HCT116 (cell line): ENCODE measurements around the gene TMEM130. TPM values are rescaled to one million over a fixed set of nuclear protein-coding genes. Genes with fewer than 3 reads are reported as not detected.

ENCODE experiments used
- ATAC-seq: fragments of 200-7000 bp; cut with Tn5 transposase; 2 replicates; pipeline ENCODE4 v1.9.1; 2020; ENCODE audit warnings: mild to moderate bottlenecking, moderate library complexity
- BruUV-seq: library from RNA; stranded (reverse); fragments of 400-500 nt; replicated peaks from 2 replicates; lab custom pipeline; 2021; lab: Mats Ljungman, UMichigan
- CTCF ChIA-PET: fragments of 300-600 bp; sonication (Branson Sonifier 250); formaldehyde crosslinking; loops from one replicate; lab custom pipeline; 2021; ENCODE audit warnings: antibody characterized with exemption; lab: Charles Lee
- POLR2A ChIA-PET: fragments of 300-600, 350-600 bp; sonication (Branson Sonifier 250); formaldehyde crosslinking; loops from one replicate; lab custom pipeline; 2021; ENCODE audit warnings: antibody characterized with exemption; lab: Charles Lee
- RAD21 ChIA-PET, 2 experiments: fragments of 300-600 bp; sonication (Branson Sonifier 250); formaldehyde crosslinking; loops; one replicate each; lab custom pipeline; 2023; ENCODE audit warnings: low total read pairs in 2 of 2; ENCODE audit not compliant: uncharacterized antibody in 2 of 2, unreplicated experiment in 2 of 2, low non-redundant PET in 1 of 2; lab: Charles Lee
- DNase-seq: peaks from one replicate; pipeline ENCODE4 v3.0.0-alpha.2; 2010; ENCODE audit warnings: low read depth, low spot score
- H2AFZ ChIP-seq: fragments of 200-600 bp; shearing (Covaris generic), sonication (generic); 2 replicates; pipeline ENCODE4 v1.6.1; 2017; ENCODE audit warnings: low read depth, mixed run types, mixed read lengths, antibody characterized with exemption, low read length; ENCODE audit not compliant: poor library complexity, severe bottlenecking
- H3K27ac ChIP-seq: 2 replicates; pipeline ENCODE4 v1.5.1; 2012; ENCODE audit warnings: low read depth, low read length
- H3K27me3 ChIP-seq: fragments of 200-600 bp; sonication (generic); 2 replicates; pipeline ENCODE4 v1.6.1; 2016; ENCODE audit warnings: mixed run types, low read length, mixed read lengths; ENCODE audit not compliant: insufficient read depth
- H3K36me3 ChIP-seq, 2 experiments: fragments of 200-500 bp in 1 of 2; fragments of 200-600 bp in 1 of 2; sonication (Bioruptor generic) in 1 of 2; sonication (generic) in 1 of 2; 2 replicates each; pipeline versions ENCODE4 v1.5.1 to v1.6.1; 2014 to 2016; ENCODE audit warnings: low read length in 2 of 2, inconsistent platforms in 1 of 2, mixed read lengths in 1 of 2, mixed run types in 1 of 2; ENCODE audit not compliant: insufficient read depth in 2 of 2, control insufficient read depth in 1 of 2
- H3K4me1 ChIP-seq, 2 experiments: fragments of 200-600 bp in 1 of 2; sonication (generic) in 1 of 2; 2 replicates each; pipeline versions ENCODE4 v1.5.1 to v1.6.1; 2012 to 2017; ENCODE audit warnings: low read length in 2 of 2, inconsistent platforms in 1 of 2, mild to moderate bottlenecking in 1 of 2, mixed read lengths in 1 of 2, mixed run types in 1 of 2, moderate library complexity in 1 of 2; ENCODE audit not compliant: insufficient read depth in 2 of 2, control insufficient read depth in 1 of 2
- H3K4me2 ChIP-seq: fragments of 200-600 bp; sonication (generic); 2 replicates; pipeline ENCODE4 v1.6.1; 2017; ENCODE audit warnings: mixed run types, low read length, mixed read lengths
- H3K4me3 ChIP-seq, 2 experiments: fragments of 200-600 bp in 1 of 2; sonication (generic) in 1 of 2; replicated peaks in 1 of 2; 2 replicates each; pipeline ENCODE4 v1.5.1; 2011 to 2016; ENCODE audit warnings: low read length in 2 of 2, control low read depth in 1 of 2, low read depth in 1 of 2, mild to moderate bottlenecking in 1 of 2, mixed read lengths in 1 of 2, mixed run types in 1 of 2
- H3K79me2 ChIP-seq: fragments of 200-600 bp; sonication (generic); 2 replicates; pipeline ENCODE4 v1.6.1; 2017; ENCODE audit warnings: mild to moderate bottlenecking, mixed run types, low read length, moderate library complexity, mixed read lengths; ENCODE audit not compliant: insufficient read depth
- H3K9ac ChIP-seq: fragments of 200-600 bp; sonication (generic); 2 replicates; pipeline ENCODE4 v1.6.1; 2016; ENCODE audit warnings: low read length, mixed read lengths
- H3K9me2 ChIP-seq: fragments of 200-600 bp; sonication (generic), shearing (Covaris generic); 2 replicates; pipeline ENCODE4 v1.6.1; 2017; ENCODE audit warnings: mixed run types, mild to moderate bottlenecking, moderate library complexity; ENCODE audit not compliant: insufficient read depth
- H3K9me3 ChIP-seq, 2 experiments: fragments of 200-500 bp in 1 of 2; fragments of 200-600 bp in 1 of 2; sonication (Bioruptor generic) in 1 of 2; sonication (generic) in 1 of 2; 2 replicates each; pipeline ENCODE4 v1.6.1; 2014 to 2017; ENCODE audit warnings: low read length in 2 of 2, mixed read lengths in 2 of 2, inconsistent platforms in 1 of 2, low read depth in 1 of 2, mild to moderate bottlenecking in 1 of 2, mixed run types in 1 of 2, moderate library complexity in 1 of 2; ENCODE audit not compliant: control insufficient read depth in 1 of 2, insufficient read depth in 1 of 2
- H4K20me1 ChIP-seq: fragments of 200-600 bp; sonication (generic), shearing (Covaris generic); 2 replicates; pipeline ENCODE4 v1.6.1; 2017; ENCODE audit warnings: mixed run types, mild to moderate bottlenecking, moderate library complexity; ENCODE audit not compliant: insufficient read depth
- CBX3 ChIP-seq: IDR thresholded peaks from 2 replicates; pipeline ENCODE4 v1.6.1; 2012; ENCODE audit warnings: low read depth
- CEBPB ChIP-seq: IDR thresholded peaks from 2 replicates; pipeline ENCODE4 v1.6.1; 2012; ENCODE audit warnings: low read depth
- ELF1 ChIP-seq: IDR thresholded peaks from 2 replicates; pipeline ENCODE4 v1.6.1; 2012; ENCODE audit warnings: low read depth, borderline replicate concordance
- EZH2phosphoT487 ChIP-seq: fragments of 200-600 bp; IDR thresholded peaks from 2 replicates; pipeline ENCODE4 v1.6.1; 2018; ENCODE audit warnings: antibody characterized with exemption, borderline replicate concordance
- FOSL1 ChIP-seq: IDR thresholded peaks from 2 replicates; pipeline ENCODE4 v1.6.1; 2012; ENCODE audit warnings: low read depth
- JUND ChIP-seq: IDR thresholded peaks from 2 replicates; pipeline ENCODE4 v1.6.1; 2012
- MAX ChIP-seq: IDR thresholded peaks from 2 replicates; pipeline ENCODE4 v1.6.1; 2012
- RAD21 ChIP-seq: IDR thresholded peaks from 2 replicates; pipeline ENCODE4 v1.6.1; 2012; ENCODE audit warnings: low read depth, mild to moderate bottlenecking
- SP1 ChIP-seq: IDR thresholded peaks from 2 replicates; pipeline ENCODE4 v1.6.1; 2012; ENCODE audit warnings: low read depth
- SRF ChIP-seq: IDR thresholded peaks from 2 replicates; pipeline ENCODE4 v1.6.1; 2012; ENCODE audit warnings: low read depth
- TCF7L2 ChIP-seq: IDR thresholded peaks from 2 replicates; pipeline ENCODE4 v1.7.0; 2011; ENCODE audit warnings: borderline replicate concordance, inconsistent platforms; ENCODE audit not compliant: insufficient read depth, insufficient read length; ENCODE audit errors: extremely low read depth
- YY1 ChIP-seq: IDR thresholded peaks from 2 replicates; pipeline ENCODE4 v1.6.1; 2011; ENCODE audit warnings: low read length, low read depth, moderate library complexity, mild to moderate bottlenecking; ENCODE audit not compliant: insufficient replicate concordance; ENCODE audit errors: extremely low read depth
- ZFX ChIP-seq: fragments of 450-650 bp; IDR thresholded peaks from 2 replicates; pipeline ENCODE4 v1.6.1; 2017
- ZNF274 ChIP-seq: fragments of 200-500 bp; sonication (Bioruptor generic); IDR thresholded peaks from 2 replicates; pipeline ENCODE4 v1.6.1; 2014; ENCODE audit warnings: mild to moderate bottlenecking, low read depth, low read length, inconsistent platforms
- intact Hi-C: fragments of 100-400 bp; cut with micrococcal nuclease; formaldehyde crosslinking; loops from 2 replicates; pipeline ENCODE4 v1.10.0; 2022
- total RNA-seq: library from RNA; stranded (reverse); gene quantifications from one replicate; pipeline ENCODE4 v1.2.1, GENCODE V29; 2021; ENCODE audit not compliant: unreplicated experiment
- TF ChIP-seq, protein P1 (sequence below), 3 experiments: fragments of 200-600 bp in 1 of 3; sonication (generic) in 1 of 3; IDR thresholded peaks in 2 of 3; conservative IDR thresholded peaks in 1 of 3; 2 replicates each; pipeline ENCODE4 v1.5.1; 2012 to 2017; ENCODE audit warnings: low read depth in 2 of 3, low read length in 2 of 3, antibody characterized with exemption in 1 of 3, borderline replicate concordance in 1 of 3, control low read depth in 1 of 3, mild to moderate bottlenecking in 1 of 3, mixed read lengths in 1 of 3, mixed run types in 1 of 3, moderate library complexity in 1 of 3; ENCODE audit not compliant: insufficient read depth in 1 of 3
- TF ChIP-seq, protein P2 (sequence below): IDR thresholded peaks from 2 replicates; pipeline ENCODE4 v1.6.1; 2012; ENCODE audit warnings: low read depth
- TF ChIP-seq, protein P3 (sequence below): IDR thresholded peaks from 2 replicates; pipeline ENCODE4 v1.6.1; 2012

Gene TMEM130
- total RNA-seq, 1 experiment from 2014 or later: not detected

DNA sequence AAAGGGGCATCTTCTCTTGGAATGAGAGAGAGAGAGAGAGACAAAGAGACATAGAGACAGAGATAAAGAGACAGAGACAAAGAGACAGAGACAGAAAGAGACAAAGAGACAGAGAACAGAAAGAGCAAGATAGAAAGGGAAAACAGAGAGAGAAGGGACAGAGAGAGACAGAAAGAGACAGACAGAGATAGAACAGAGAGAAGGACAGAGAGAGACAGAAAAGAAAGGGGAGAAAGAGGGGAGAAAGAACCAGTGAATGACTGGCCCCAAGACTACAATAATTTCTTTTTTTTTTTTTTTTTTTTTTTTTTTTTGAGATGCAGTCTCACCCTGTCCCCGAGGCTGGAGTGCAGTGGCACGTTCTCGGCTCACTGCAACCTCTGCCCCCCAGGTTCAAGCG is 7.6 kb downstream of the TMEM130 start:
- ATAC-seq (no peak), DNase-seq (no peak)
- no TSS peak for BruUV-seq
- H3K27me3 ChIP-seq: no peaks in the 10 kb centered on the region
- no peak overlapping the region for H3K27ac ChIP-seq
- no peaks in the 10 kb centered on the region for H3K36me3 ChIP-seq
- CTCF ChIA-PET: interaction anchor here (1.9 kb wide), 1 partner anchor 10 kb away, joined by 10 read pairs; no protein-coding TSS in a partner anchor
- POLR2A ChIA-PET: no interaction called here
- intact Hi-C loops: no loop called here
- H3K4me2 ChIP-seq: no peak overlapping the region
- peaks cover 9 to 11% of the 10 kb centered on the region in 2 experiments for H3K4me1 ChIP-seq
- no peaks in the 10 kb centered on the region for H3K9me2 ChIP-seq
- H3K4me3 ChIP-seq: no peak overlapping the region
- H3K9ac ChIP-seq: no peak overlapping the region
- H3K79me2 ChIP-seq: no peaks in the 10 kb centered on the region
- no peak overlapping the region for H2AFZ ChIP-seq
- H3K9me3 ChIP-seq: no peaks in the 10 kb centered on the region
- RAD21 ChIA-PET: no interaction called here
- H4K20me1 ChIP-seq: no peaks in the 10 kb centered on the region
- no peak for TF ChIP-seq SP1
- TF ChIP-seq FOSL1: no peak
- TF ChIP-seq CBX3: no peak
- TF ChIP-seq YY1: no peak
- TF ChIP-seq, protein P1, sequence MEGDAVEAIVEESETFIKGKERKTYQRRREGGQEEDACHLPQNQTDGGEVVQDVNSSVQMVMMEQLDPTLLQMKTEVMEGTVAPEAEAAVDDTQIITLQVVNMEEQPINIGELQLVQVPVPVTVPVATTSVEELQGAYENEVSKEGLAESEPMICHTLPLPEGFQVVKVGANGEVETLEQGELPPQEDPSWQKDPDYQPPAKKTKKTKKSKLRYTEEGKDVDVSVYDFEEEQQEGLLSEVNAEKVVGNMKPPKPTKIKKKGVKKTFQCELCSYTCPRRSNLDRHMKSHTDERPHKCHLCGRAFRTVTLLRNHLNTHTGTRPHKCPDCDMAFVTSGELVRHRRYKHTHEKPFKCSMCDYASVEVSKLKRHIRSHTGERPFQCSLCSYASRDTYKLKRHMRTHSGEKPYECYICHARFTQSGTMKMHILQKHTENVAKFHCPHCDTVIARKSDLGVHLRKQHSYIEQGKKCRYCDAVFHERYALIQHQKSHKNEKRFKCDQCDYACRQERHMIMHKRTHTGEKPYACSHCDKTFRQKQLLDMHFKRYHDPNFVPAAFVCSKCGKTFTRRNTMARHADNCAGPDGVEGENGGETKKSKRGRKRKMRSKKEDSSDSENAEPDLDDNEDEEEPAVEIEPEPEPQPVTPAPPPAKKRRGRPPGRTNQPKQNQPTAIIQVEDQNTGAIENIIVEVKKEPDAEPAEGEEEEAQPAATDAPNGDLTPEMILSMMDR (IDR thresholded peaks at IDR 0.05 in 2 of 3, conservative IDR thresholded peaks at IDR 0.05 in 1 of 3; ENCODE audit: borderline replicate concordance in 1 of 3, insufficient read depth in 1 of 3, low read depth in 2 of 3, low read length in 2 of 3): no peak
- TF ChIP-seq JUND: no peak
- TF ChIP-seq CEBPB: no peak
- TF ChIP-seq ZFX: no peak
- TF ChIP-seq, protein P2, sequence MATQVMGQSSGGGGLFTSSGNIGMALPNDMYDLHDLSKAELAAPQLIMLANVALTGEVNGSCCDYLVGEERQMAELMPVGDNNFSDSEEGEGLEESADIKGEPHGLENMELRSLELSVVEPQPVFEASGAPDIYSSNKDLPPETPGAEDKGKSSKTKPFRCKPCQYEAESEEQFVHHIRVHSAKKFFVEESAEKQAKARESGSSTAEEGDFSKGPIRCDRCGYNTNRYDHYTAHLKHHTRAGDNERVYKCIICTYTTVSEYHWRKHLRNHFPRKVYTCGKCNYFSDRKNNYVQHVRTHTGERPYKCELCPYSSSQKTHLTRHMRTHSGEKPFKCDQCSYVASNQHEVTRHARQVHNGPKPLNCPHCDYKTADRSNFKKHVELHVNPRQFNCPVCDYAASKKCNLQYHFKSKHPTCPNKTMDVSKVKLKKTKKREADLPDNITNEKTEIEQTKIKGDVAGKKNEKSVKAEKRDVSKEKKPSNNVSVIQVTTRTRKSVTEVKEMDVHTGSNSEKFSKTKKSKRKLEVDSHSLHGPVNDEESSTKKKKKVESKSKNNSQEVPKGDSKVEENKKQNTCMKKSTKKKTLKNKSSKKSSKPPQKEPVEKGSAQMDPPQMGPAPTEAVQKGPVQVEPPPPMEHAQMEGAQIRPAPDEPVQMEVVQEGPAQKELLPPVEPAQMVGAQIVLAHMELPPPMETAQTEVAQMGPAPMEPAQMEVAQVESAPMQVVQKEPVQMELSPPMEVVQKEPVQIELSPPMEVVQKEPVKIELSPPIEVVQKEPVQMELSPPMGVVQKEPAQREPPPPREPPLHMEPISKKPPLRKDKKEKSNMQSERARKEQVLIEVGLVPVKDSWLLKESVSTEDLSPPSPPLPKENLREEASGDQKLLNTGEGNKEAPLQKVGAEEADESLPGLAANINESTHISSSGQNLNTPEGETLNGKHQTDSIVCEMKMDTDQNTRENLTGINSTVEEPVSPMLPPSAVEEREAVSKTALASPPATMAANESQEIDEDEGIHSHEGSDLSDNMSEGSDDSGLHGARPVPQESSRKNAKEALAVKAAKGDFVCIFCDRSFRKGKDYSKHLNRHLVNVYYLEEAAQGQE: no peak
- no peak for TF ChIP-seq EZH2phosphoT487
- no peak for TF ChIP-seq MAX
- TF ChIP-seq RAD21: no peak
- TF ChIP-seq ZNF274: no peak
- TF ChIP-seq ELF1: no peak
- TF ChIP-seq TCF7L2: no peak
- TF ChIP-seq SRF: no peak
- TF ChIP-seq, protein P3, sequence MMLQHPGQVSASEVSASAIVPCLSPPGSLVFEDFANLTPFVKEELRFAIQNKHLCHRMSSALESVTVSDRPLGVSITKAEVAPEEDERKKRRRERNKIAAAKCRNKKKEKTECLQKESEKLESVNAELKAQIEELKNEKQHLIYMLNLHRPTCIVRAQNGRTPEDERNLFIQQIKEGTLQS: no peak
- TF ChIP-seq, all 23 proteins: peak for 0
